NB4 (cell line): Measurements from ENCODE around the gene AFF3.

Source experiments
- DNase-seq: peaks from one replicate; pipeline ENCODE4 v3.0.0; 2010; ENCODE audit warnings: low read depth
- H3K4me3 ChIP-seq: one replicate; pipeline ENCODE4 v1.5.1; 2011; ENCODE audit warnings: mild to moderate bottlenecking, low read depth, low read length, moderate library complexity
- MYC ChIP-seq: IDR thresholded peaks from 2 replicates; pipeline ENCODE4 v1.6.1; 2011; ENCODE audit warnings: low read depth, low read length
- POLR2A ChIP-seq: IDR thresholded peaks from 2 replicates; pipeline ENCODE4 v1.6.1; 2011; ENCODE audit warnings: mild to moderate bottlenecking; ENCODE audit not compliant: insufficient read length; ENCODE audit errors: extremely low read depth
- TF ChIP-seq, protein P1 (sequence below): IDR thresholded peaks from one replicate; pipeline ENCODE4 v1.5.1; 2012; ENCODE audit warnings: low read depth, low read length
- TF ChIP-seq, protein P2 (sequence below): IDR thresholded peaks from 2 replicates; pipeline ENCODE4 v1.6.1; 2011; ENCODE audit warnings: low read depth, low read length

Gene AFF3

DNA sequence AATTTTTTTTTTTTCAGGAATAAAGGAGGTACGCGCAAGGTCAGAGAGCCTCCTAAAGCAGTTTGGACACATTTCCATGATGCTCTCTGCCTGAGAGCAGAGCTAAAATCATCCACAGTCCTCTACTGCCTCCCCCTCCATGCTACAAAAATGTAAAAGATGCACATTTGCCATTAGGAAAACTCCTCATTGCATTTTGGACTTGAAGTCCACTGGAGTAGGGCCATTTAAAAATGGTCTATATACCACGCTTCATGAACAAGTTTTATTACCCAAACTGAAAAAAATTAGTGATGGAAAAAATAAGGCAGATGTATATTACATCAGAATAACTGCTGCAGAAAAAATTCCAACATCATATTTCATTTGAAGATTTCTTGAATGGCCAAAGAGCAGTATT, 256.0 kb downstream of the AFF3 start:
- TF ChIP-seq POLR2A = no peak
- TF ChIP-seq, protein P1, sequence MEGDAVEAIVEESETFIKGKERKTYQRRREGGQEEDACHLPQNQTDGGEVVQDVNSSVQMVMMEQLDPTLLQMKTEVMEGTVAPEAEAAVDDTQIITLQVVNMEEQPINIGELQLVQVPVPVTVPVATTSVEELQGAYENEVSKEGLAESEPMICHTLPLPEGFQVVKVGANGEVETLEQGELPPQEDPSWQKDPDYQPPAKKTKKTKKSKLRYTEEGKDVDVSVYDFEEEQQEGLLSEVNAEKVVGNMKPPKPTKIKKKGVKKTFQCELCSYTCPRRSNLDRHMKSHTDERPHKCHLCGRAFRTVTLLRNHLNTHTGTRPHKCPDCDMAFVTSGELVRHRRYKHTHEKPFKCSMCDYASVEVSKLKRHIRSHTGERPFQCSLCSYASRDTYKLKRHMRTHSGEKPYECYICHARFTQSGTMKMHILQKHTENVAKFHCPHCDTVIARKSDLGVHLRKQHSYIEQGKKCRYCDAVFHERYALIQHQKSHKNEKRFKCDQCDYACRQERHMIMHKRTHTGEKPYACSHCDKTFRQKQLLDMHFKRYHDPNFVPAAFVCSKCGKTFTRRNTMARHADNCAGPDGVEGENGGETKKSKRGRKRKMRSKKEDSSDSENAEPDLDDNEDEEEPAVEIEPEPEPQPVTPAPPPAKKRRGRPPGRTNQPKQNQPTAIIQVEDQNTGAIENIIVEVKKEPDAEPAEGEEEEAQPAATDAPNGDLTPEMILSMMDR = no peak
- no peak for TF ChIP-seq MYC
- TF ChIP-seq, protein P2, sequence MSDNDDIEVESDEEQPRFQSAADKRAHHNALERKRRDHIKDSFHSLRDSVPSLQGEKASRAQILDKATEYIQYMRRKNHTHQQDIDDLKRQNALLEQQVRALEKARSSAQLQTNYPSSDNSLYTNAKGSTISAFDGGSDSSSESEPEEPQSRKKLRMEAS = no peak
- H3K4me3 ChIP-seq = no peak overlapping the region
- no peak for DNase-seq

DNA sequence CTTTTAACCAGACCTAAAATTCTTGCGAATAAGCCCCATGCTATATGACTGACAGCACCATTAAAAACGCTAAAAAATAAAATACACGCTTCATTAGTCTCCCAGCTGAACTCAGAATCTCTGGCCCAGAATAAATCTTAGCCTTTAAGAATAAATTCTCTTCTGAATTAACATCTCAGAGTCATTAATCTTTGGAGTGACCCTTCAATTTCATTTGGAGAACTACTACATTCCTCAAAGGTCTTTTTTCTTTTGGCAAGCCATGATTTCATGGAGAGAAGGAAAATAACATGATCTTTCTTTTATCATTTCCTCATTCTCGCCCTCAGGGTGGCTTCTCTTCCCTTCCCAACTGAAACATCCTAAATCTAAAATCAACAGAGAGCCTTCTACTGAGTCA, 259.0 kb downstream of the AFF3 start:
- no peak for DNase-seq
- H3K4me3 ChIP-seq = no peak overlapping the region
- TF ChIP-seq POLR2A (no peak), MYC (no peak)
- TF ChIP-seq, protein P1 = no peak
- TF ChIP-seq, protein P2 = no peak

DNA sequence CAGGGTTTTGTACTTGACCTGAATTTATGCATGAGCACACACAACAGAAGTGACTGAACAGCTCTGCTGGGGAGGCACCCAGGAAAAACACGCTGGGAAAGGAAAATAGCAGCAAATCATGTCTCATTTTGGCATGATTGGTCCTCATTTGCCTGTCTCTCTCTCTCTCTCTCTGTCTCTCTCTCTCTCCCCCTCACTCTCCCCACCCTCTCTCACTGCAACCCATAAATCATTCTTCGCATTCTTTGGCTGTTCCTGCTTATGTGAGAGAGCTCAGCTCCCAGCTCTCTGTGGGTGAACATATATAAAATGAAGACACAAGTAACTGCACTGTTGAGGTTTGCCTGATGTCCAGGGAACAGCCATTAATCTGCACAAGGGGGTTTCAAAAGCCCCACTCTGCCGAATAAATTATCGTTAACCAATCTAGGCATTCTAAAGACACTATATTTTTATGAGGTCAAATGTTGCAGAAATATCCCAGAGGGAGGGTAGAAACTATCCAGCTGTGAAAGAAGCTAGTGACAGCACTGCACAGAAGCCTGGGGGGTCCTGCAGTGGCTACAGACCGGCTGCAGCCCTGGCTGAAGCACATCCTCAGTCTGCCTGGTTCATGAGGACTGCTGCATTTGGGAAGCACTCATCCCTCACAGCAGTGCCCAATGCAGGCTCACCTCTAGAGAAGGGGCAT, 260.3 kb downstream of the AFF3 start:
- TF ChIP-seq, protein P2 = no peak
- DNase-seq = no peak
- no peak overlapping the region for H3K4me3 ChIP-seq

DNA sequence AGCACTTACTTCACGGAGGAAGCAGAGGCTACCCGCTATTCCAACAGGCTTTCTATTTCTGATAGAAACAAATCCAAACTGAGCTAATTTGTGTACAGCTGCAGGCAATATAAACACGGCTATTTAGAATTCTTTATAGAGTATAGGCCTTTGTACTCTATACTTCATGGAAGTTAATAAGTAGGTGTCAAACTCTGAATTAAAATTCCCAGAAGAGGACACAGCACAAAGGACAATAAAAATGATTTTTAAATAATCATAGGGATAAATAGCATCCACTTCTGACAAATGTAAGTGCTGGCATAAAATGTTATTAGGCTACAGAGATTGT, 261.5 kb downstream of the AFF3 start:
- no peak for DNase-seq
- TF ChIP-seq MYC = no peak
- TF ChIP-seq, protein P2 = no peak
- no peak for TF ChIP-seq POLR2A
- TF ChIP-seq, protein P1 = no peak
- no peak overlapping the region for H3K4me3 ChIP-seq

DNA sequence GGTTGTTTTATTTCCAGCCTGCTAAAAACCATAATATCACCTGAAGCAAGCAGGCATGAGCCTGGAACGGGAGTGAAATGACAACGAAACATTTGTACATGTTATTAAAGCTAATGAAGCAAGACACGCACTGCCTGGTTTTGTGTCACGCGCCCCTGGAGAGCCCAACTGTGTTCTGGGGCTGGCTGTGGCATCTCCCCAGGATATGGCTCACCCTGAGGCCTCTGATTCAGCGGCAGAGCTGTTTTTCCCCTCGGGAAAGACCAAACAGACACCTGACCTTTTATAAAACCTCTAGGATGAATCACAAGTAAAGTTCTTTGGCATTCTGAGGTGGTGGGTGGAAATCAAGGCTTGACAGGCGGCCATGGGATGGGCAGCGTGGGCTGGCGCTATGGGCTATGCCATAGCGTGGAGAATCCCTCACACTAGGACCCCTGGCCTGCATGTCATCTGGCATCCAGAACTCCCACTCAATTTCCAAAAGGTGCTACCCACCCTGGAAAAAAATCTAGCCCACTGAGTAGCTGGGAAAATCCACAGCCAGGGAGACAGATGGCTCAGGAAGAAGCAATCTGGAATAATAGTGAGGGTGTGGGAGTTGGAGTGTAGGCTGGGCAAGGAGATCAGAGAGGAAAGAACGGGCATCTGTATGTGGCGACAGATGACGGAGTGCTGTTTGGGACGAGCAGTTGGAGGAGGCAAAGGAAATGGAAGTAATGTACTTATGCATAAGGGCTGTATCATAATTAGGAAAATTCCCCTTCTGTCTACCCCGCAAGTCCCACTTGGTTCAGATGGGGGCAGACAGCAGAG, 262.0 kb downstream of the AFF3 start:
- DNase-seq = no peak
- TF ChIP-seq MYC (no peak), POLR2A (no peak)
- TF ChIP-seq, protein P1 = no peak
- TF ChIP-seq, protein P2 = no peak
- H3K4me3 ChIP-seq = no peak overlapping the region

DNA sequence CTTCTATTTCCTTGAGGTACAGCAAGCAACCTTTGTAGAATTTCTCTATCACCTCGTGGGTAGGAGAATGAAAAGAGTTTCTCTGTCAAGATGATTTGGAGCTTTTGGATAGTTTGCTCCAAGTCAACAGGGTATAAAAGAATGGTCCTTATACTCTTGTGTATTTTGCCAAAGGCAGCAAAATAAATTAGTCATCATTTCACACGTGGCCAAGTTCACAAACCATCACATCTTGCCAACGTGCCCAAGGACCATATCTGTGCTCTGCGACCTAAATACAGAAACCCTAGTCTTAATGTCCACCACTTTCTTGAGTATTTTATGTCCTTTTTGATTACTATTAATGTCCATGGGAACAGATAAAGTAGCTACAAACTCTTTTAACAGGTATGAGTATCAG, 262.9 kb downstream of the AFF3 start:
- H3K4me3 ChIP-seq = no peak overlapping the region
- TF ChIP-seq, protein P1 = no peak
- TF ChIP-seq MYC = no peak
- TF ChIP-seq, protein P2 = no peak
- TF ChIP-seq POLR2A = no peak
- no peak for DNase-seq
